GM12874 (cell line): Measurements from ENCODE around the gene AAMDC.
A peak's percentile ranks its signal among the peaks of the same experiment; 100 is the strongest.

Source experiments
- CTCF ChIP-seq: IDR thresholded peaks from 2 replicates; pipeline ENCODE4 v1.5.1; 2011; ENCODE audit warnings: low read depth, mild to moderate bottlenecking, control low read depth, low read length, moderate library complexity; ENCODE audit not compliant: insufficient read depth

Gene AAMDC

GRCh38 chr11:77820565-77821348, at the start of gene AAMDC, which contains the start of gene RSF1:
AAMDC (plus strand) TSS chr11:77821144; CDS start chr11:77842497, 21,353 bp downstream.
RSF1 (minus strand) TSS chr11:77820722; CDS start chr11:77820714, 8 bp downstream.
- TF ChIP-seq CTCF: peak; percentile 82

GRCh38 chr11:77775936-77776335, 45.0 kb upstream of the AAMDC start:
- TF ChIP-seq CTCF: no peak

GRCh38 chr11:77776455-77776854, 44.5 kb upstream of the AAMDC start:
- TF ChIP-seq CTCF: no peak

- no peak for TF ChIP-seq CTCF
Observed at GRCh38 chr11:77778118-77778517, 42.8 kb upstream of the AAMDC start.

GRCh38 chr11:77778549-77778948, 42.4 kb upstream of the AAMDC start:
- no peak for TF ChIP-seq CTCF

- TF ChIP-seq CTCF: no peak
Observed at GRCh38 chr11:77779935-77780334, 41.0 kb upstream of the AAMDC start.

- no peak for TF ChIP-seq CTCF
Observed at GRCh38 chr11:77783025-77783424, 37.9 kb upstream of the AAMDC start.
